ENCODE results near the gene GRAMD2A.

GRAMD2A gene

DNA sequence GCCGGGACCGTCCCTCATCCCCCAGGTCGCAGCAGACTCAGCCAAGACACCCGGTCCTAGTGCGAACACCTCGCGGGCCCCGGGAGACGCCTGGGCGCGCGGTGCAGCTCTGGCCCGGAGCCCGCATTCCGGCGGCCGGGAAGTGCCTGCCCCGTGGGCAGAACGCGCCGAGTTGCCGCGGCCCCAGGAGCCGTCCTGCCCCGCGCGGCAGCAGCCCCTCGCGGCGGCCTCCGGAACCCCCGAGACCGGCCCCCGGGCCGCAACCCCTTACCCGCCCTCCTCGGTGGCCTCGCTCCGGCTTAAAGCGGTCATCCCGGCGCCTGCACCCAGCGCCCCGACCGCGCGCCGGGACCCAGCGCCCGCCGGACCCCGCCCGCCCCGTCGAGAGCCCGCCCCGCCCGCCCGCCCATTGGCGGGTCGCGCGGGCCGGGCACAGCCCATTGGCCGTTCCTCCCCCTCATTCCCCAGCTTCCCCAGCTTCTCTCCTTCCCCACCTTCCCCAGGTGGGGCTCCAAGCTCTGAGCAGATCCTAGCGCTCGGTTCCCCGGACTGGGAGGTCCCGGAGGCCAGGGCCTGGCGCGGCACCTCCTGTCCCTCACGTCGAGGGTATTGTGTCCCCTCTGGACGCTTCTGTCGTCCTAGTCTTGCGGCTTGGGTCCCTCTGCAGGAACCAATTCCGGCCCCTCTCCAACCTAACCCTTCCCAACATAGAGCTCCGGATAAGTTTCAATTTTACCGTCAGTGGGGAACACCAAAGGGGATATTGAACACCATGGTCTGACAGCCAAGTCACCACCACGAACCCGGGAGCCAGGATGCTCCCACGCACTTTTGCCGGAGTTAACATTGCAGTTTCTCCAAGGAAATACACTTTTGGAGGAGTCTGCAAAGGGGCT lies at the start of gene GRAMD2A:
Gene GRAMD2A (minus strand): TSS at position 328 of the 896 bp plus-strand sequence.
- DNase-seq: peak; percentile 27

DNA sequence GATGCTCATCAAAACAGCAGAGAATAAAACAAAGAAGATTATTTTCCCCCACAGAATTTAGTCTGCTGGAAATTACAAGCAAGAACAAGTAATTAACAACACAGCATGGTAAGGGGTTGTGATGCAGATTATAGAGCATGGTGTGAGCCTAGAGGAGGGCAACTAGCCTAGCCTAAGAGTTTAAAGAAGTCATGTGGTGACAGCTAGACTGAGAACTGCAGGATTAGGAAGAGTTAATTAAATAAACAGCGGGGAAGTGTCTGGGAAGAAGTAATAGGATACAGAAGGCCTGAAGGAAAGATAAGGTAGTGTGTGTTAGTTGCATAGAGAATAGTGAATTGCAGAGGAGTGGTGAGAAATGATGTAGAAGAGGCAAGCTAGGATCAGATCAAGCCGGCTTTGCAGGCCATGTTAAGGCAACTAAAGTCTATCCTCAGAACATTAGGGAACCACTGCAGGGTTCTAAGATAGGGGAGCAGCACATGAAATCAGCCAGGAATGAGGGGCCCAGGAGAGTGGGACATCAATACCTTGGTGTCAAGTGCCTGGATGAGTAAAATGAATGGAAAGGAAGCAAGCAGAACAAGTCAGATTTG lies 45.3 kb upstream of the GRAMD2A start:
- no peak for DNase-seq

DNA sequence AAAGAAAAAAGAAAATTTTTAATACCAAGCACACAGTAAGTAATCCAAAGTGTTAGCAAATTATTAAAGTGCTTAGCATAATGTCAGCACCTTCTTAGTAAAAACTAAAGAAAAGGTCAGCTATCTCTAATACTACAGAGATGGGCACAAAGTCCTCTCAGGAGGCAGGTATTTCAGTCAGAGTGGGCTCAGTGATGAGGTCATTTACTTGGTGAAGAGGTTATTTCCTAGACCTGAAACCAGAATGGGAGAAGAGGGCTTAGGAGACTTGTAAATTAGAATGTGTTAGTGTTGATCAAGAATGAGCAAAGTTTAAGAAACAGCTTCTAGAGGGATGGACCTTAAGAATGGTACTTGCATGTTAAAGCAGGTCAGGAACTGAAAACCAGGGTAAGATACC lies 42.1 kb upstream of the GRAMD2A start:
- DNase-seq: no peak

DNA sequence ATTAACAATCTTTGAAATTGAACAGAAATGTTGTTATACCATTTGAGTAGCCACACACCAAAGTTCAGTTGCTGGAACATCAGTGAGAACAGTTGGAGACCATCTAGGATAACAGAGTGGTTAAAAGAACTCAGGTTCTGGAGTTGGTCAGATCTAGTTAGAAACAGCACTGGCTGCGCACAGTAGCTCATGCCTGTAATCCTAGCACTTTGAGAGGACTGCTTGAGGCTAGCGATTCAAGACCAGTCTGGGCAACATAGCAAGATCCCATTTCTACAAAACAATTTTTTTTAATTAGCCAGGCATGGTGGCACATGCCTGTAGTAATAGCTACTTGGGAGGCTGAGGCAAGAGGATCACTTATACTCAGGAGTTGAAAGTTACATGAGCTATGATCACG lies 41.0 kb upstream of the GRAMD2A start:
- no peak for DNase-seq

DNA sequence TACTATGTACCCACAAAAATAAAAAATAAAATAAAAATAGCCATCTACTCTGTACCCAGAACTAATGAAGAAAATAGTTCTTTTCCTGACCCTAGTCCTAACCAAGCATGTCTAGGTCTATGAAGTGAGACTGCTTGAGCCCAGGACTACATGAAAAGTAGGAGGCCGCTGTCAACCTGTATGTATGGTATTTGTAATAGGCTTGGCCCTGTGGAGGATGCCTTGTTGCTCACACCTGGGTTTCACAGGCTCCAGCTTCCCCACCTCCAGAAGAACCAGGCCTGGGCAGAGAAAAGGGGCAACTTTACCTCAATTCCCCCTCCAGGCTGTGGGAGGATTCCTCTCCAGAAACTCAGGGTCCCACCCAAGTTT lies 40.3 kb upstream of the GRAMD2A start:
- DNase-seq: no peak

DNA sequence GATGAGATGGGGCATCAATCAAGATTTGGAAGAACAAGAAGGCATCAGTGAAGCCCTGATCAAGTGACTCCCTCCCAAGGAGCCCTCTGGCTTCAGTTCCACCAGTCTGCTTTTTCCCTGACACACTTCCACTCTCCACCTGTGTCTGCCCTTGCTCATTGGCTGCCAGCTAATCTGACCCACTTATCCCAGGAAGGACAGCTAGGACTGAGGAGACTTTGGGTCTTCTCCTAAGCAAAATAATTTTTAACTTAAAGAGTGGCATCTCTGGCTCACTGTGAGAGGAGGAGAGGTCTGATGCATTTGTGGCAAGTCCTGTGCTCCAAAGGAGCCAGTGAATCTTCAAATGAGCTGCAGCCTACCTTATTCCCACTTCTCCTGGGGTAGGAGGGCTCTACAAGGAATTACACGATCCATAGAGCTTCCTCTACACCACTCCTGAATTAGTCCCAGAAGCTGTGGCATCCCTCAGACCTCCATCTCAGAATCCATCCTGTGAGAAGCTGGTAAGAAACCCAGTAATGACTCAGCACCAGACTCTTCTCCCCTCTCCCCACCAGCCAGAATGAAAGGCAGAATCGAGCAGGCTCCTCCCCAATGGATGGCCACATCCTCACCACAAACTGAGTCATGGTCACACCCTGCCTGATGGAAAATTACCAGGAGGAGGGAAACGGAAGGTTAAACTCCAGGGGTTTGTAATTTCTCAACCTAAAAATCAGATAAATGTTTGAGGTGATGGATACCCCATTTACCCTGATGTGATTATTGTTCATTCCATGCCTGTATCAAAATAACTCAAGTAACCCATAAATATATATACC lies 39.7 kb upstream of the GRAMD2A start:
- DNase-seq: peak; percentile 71

DNA sequence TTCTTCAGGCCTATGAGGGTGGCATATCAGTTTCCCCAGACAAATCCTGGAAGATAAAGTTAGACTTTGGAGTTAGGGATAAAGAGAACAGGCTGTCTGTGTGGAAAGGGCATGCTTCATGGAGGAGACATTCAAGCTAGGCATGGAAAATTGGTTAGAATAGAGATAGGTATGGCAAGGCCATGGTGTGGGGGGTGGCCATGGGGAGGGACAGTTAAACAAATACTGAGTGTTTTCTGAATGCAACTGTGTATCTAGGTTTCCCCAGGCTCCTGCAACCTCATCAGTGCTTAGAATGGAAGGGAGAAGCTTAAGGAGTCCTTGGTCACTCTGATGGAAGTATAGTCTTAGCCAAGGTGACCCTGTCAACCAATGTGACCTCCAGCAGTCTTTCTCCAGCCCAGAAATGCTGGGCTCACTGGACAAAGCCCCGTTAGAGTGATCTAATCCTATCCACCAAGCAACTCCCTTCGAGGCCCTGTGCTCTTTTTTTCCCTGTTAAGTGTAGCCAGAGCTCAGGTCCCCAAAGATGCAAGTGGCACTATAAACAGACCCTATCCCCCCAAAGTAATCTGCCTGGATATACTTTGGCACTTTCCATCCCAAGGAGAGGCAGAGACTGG lies 38.9 kb upstream of the GRAMD2A start:
- DNase-seq: no peak

DNA sequence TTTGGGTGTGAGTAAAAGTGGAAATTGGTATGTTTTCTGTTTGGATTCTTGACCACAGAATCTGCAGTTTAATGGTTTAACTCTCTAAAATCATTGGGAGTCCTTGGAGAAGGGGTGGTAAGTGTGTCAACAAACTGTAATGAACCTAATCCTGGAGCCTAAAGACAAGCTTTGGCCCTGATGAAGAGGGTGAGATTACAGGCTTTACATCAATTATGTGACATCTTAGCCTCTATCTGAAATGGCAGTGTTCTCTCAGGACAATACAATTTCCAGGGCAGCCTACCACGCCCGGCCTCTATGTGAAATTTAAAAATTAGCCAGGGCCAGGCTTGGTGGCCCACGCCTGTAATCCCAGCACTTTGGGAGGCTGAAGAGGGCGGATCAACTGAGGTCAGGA lies 37.7 kb upstream of the GRAMD2A start:
- DNase-seq: no peak

DNA sequence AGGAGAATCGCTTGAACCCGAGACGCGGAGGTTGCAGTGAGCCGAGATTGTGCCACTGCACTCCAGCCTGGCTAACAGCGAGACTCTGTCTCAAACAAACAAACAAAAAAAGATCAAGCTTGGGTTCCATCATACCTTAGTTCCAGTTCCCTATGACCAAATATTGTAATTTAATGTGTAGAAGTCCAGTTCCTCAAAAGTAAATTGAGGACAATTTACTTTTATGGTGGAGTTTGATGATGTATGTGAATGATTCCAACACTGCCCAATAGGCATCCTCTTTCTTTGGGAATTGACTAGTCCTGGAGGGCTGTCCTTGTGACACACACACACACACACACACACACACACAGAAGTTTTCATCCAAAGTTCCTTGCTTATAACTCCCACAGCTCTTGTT lies 36.2 kb upstream of the GRAMD2A start:
- no peak for DNase-seq

DNA sequence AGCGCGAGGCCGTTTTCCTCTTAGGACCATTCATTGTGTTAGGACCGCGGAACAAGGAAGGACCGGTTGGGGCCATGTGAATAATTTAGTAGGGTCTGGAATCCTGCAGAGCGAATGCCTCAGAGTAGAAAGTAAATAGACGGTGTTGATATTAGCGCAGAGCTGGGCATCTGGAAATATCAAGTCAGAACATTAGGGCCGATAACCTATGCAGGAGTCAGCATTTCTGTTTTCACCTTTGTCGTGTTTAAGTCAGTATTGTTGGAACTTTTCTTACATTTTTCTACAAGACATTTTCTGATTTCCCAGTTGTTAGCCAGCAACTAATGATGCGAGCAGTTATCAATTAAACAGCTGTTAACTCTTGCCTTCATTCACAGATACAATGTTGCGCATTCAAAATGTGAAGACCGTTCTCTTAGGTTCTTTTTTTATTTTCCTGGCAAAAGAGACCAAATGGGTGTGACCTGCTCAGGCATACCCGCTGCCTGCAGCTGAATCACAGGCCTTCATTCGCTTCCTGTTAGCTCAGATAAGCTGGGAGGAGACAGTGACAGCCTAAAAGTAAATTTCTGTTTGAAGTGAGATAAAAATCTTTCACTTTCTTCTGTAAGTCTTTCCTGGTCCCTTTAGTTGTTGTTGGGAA lies 34.4 kb upstream of the GRAMD2A start:
- DNase-seq: peak; percentile 75

DNA sequence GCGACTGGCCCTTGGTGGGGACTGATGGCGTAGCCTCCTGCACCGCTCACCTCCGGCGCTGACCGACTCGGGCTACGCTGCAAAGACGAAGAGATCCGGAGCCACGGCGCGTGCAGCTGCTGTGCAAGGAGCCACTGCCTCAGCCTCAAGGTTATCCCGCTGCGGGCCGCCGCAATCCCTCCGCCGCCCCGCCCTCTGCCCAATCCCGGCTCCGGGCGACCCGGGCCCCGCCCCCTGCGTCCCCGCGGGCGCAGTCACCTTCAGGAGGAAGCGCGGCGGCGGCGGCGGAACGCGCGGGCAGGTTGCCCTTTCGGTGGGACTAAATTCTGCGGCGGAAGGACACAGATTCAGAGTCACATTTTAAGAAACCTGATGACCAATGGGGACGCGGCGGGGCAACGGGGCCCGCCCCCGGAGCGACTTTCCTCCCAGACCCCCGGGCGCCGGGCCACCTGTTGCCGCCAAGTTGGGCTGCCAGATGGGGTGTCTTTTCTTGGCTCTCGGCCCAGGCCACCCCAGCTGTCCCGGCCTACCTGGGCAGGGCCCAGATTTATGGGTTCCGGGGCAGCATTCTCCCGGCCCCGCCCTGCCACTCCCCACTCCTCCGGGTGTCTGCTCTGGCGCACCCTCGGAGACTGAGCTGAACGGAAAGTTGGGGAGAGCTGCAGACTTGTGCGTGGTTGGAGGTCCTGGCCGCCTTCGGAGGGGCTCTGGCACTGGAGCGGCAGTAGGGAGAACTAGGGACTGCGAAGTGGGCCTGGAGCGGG lies 33.7 kb upstream of the GRAMD2A start, which contains the start of gene PKM:
Gene PKM (minus strand): TSS at position 125 of the 767 bp plus-strand sequence. CDS start 12,093 bp downstream, outside the sequence.
- DNase-seq: peak; percentile 98

DNA sequence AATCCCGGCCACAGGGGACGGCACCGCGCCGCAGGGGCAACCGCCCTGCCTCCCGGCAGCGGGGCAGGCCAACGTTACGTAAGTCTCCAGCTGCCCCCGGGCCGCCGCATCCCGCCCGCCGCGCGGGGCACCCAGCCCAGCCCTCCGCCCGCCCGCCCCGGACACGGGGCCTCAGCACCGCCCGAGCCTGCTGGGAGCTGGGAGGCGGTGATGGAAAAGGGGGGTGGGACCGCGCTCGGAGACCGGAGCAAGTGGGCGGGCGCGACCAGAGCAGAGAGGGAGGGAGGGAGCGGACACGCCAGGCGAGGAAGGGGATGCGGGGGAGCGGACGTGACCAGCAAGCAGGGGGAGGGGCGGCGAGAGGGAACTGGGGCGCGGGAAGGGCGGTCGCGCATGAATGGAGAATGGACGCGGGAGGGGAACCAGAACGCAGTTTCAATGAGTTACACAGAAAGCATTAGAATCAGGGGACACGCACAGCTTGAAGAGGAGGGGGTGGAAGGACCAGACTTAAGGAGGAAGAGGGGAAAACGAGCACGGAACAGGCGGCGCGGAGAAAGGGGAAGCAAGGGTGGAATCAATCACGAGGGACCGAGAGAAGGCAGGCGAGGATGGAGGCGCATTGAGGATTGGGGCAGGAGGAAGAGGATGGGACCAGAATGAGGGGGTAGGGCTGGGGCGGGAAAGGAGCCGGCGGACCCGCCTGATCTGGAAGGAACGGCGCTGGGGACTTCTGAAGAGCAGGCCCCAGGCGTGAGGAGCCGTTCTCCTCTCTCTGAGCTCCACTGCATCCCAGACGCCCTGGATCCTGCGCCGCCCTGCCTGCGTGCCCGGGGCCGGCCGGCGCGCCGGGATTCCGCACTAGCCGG lies 32.8 kb upstream of the GRAMD2A start:
- DNase-seq: peak; percentile 74

DNA sequence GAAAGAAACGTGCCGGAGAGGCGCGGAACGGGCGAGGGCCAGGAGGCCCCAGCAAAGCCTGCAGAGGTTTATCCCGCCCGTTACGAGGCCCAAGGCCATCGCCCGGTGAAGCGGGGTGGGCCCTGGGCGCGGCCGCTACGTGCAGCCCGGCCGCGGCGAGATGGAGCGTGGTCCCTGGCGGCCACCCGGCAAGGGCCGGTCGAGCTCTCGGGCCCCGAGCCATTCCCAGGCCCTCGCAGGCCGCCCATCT lies 32.3 kb upstream of the GRAMD2A start:
- DNase-seq: no peak

DNA sequence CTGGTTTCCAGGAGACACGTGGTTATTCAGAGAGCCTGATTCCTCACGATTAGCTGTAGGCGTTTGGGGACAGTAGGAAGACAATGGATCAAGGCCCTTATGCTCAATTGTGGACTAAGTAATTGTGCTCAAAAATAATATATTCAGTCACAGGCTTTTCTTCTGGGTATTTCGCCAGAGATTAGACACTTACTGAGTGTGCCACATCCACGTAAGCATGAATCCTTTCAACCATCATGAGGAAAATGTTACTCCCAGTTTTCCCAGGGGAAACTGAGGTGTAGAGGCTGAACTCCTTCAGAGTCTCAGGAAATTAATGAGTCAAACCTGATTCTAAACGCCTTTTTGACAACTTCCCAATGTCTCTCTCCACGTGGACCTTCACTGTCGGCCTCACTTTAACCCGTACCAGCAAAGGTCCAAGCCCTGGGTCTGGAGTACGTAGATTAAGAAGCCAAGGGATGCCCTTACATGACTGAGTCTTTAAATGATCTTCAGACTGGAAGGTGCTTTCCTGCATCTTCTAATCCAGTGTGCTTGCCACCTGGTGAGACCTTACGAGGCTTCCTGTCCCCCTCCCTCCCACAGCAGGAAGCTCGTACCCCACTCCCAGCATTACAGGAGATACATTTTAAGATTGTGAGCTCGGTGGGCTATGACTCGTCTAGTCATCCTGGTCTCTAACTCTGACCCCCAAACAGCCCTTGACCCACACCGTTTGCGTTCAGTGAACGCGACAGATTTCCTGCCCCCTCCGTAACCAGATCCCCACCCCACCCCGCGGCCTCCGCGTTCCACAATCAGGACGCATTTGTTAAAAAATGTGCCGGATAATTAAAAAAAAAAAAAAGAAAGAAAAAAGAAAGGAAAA lies 31.7 kb upstream of the GRAMD2A start:
- DNase-seq: peak; percentile 53

DNA sequence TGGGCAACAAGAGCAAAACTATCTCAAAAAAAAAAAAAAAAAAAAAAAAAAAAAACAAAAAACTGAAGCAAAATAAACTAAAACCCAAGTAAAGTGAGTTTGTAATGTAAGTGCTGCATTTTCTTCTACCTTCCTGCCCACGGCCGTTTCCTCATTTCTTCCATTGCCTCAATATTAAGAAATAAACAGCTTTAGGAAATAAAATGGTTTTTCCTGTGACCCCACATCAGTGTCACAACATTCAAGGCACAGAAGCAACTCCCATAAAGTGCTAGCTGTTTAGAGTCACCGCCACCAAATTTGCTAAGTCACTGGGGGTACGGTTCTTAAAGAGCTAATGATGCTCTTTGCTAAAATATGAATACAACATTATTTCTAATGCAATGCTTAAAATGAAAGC lies 30.1 kb upstream of the GRAMD2A start:
- DNase-seq: no peak

DNA sequence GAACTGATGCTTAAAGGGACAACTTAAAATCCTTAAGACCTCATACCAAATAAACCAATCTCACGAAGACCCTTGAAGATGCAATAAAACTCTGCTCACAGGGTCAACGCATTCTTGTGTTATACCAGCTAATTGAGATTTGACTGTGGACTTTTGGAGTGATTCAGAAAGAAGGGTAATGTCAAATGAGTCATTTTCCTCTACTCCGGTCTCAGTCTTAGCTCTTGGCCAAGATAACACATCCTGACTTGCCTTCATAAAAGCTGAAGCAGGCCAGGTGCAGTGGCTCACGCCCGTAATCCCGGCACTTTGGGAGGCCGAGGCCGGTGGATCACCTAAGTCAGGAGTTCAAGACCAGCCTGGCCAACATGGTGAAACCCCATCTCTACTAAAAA lies 29.6 kb upstream of the GRAMD2A start:
- DNase-seq: peak; percentile 43

DNA sequence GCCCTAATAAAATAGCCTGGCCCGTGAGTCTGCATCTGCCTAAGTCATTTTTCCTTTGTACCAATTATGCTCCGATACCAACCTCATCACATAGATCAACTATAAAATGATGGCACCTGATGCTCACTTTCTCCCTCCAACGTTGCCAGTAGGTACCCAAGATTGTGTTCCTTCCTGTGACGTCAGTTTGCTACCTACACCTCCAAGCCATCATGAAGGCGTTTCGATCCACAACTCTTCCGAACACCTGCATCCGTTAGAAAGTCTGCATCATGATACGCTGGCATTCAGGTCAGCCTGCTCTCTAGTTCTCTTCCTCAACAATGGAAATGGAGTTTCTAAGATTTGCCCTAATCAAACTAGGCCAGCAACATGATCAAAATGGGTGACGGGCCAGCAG lies 25.7 kb upstream of the GRAMD2A start:
- no peak for DNase-seq

DNA sequence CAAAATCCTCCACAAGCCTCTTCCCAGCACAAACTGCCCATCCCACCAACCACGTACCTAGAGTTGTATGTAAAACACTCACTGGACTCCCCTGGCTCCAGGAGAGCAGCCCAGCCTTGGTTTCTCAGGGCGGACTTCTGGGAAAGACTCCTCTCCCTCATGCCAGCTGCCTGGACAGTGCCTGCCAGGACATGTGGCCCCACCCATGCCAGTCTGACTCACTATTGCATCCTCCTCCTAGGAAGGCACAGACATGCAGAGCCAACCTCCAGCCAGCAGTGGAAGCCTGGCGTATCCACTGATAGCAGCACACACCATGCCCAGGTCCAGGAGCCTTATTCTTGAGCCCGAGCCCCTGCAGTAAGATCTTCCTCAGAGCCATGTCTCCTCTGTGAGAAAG lies 24.8 kb upstream of the GRAMD2A start:
- no peak for DNase-seq

DNA sequence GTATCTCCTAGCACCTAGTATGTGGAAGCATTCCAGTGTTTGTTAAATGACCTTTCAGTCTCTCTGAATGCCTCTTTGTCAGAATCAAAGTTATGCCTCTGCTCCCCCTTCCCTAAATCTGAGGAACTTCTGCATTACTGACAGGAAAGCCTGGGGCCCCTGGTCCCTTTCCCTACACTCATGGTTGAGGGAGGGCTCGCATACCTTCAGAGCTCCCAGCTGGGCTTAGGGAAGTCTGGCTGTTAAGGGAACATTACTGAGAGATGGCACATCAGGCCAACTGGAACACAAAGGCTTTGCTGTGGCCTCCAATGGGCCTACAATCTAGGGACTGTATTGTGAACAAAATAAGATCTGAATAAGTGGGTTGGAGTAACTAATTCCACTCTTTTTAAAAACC lies 23.1 kb upstream of the GRAMD2A start:
- no peak for DNase-seq

DNA sequence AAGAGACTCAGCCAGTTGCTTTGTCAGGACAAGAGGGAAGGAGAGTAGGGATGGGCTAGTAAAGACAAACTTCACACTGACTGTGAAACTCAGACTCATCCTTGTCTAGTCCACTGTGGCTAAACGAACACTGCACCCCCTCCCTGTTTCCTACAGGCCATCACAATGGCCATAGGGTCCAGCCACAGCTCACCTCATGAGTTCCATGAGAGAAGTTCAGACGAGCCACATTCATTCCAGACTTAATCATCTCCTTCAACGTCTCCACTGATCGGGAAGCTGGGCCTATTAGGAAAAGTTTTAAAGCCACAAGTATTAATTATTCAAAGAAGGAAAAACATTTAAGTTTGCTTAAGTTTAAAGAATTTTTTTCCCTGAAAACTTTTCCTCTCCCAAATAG lies 19.6 kb upstream of the GRAMD2A start:
- DNase-seq: no peak

Measured in CD4-positive, alpha-beta T cell treated with Interleukin-6 for 4 hours (primary cell).